NCI-H2029 treated with DMSO at 0.1 percent for 48 hours (cell line): Measurements from ENCODE around the gene ST3GAL4.
"Not testable (repeated sequence)": the region's sequence is repeated elsewhere in the genome, so short reads cannot be mapped to it uniquely, and the experiment has no call there.

Source experiments
- DNase-seq: peaks from one replicate; lab custom pipeline; 2025; lab: John Stamatoyannopoulos, UW

Gene ST3GAL4, protein sequence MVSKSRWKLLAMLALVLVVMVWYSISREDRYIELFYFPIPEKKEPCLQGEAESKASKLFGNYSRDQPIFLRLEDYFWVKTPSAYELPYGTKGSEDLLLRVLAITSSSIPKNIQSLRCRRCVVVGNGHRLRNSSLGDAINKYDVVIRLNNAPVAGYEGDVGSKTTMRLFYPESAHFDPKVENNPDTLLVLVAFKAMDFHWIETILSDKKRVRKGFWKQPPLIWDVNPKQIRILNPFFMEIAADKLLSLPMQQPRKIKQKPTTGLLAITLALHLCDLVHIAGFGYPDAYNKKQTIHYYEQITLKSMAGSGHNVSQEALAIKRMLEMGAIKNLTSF

DNA sequence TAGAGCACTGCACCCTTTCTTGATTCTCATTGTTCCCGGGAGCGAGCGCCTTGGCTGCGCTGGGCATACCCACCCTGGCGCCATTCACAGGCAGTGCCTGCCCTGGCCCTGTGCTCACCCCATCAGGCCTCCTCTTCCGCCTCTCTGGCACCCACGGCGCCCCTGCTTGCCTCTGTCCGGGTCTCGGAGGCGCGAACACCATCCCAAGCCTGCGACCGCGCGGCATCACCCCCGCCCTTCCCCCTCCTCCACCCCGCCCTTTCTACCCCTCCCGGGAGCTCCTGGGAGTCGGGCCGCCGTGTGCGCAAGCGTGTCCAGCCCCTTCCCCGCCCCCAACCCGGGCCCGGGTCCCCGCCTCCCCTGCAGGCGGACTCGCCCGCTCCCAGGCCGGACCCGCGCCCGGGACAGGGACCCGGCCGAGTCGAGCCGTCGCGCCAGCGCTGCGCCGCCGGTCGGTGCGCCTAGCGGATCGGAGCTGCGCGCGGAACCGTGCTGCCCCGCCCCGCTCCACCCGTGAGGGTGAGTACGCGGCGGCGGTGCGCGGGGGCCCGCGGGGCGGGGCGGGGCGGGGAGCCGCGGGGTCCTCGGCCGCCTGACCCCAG is at the start of gene ST3GAL4:
ST3GAL4 (plus strand) TSS at position 363 of the 602 bp plus-strand sequence. CDS start 50,470 bp downstream, outside the sequence.
- no peak for DNase-seq

GRCh38 chr11:126305699-126306098 is 49.8 kb upstream of the ST3GAL4 start:
- DNase-seq, result no peak

DNA sequence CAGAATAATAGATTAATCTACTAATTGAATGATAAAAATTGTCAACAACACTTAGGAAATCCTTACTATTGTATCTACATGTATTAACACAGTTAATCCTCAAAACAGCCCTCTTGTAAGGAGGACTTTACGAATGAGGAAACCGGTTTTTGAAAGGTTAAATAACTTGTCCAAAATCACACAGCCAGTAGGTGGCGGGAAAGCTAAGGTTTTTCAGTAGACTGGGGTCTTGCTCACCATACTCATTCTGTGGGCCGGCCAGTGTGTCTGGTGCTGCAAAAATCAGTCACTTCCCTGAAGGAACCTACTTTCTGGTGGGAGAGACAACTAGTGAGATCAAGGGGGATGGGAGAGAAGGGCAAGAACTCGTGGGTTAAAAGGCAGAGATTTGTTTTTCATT is 47.8 kb upstream of the ST3GAL4 start:
- DNase-seq, result no peak

DNA sequence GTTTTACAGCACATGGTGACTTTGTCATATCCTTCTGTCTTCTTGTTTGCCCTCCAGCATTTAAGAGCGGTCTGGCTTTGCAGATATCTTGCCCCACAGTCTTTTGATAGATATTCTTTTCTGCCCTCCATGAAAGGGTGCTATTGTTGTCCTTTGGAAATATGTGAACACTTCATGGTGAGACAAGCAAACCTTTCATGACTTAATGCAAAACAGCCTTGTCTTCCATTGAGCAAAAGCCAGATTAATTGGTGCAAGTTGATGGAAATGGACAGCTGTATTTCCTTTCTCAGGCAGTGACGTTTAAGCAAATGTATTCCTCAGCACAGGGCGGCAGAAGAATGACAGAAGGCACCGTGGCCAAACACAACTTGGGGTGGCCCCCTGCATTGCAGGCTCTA is 47.2 kb upstream of the ST3GAL4 start:
- DNase-seq, result no peak

- DNase-seq, result not testable (repeated sequence)
Measured at GRCh38 chr11:126308771-126309170, 46.7 kb upstream of the ST3GAL4 start.

- DNase-seq, result no peak
Measured at GRCh38 chr11:126310200-126310991, 45.1 kb upstream of the ST3GAL4 start.

GRCh38 chr11:126310992-126311310 is 44.5 kb upstream of the ST3GAL4 start:
- no peak for DNase-seq

- DNase-seq, result no peak
Measured at GRCh38 chr11:126311401-126312291, 43.8 kb upstream of the ST3GAL4 start.

DNA sequence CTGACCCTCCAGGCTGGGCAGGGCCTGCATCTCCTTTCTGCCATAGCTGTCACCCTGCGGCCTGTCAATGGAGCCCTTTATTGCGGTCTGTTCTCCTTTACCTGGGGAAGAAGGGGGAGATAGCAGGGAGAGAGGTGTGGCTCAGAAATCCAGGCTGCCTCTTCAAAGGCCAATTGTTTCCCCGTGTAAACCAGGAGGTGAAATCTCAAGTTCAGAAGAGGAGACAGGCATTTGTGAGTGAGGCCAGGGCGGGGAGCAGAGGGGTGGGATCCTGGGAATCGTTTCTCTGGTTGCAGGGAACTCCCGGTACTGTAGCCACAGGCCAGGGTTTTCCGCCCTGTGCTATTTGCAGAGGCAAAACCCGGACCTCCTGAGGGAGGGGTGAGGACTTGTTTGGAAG is 42.5 kb upstream of the ST3GAL4 start:
- no peak for DNase-seq

DNA sequence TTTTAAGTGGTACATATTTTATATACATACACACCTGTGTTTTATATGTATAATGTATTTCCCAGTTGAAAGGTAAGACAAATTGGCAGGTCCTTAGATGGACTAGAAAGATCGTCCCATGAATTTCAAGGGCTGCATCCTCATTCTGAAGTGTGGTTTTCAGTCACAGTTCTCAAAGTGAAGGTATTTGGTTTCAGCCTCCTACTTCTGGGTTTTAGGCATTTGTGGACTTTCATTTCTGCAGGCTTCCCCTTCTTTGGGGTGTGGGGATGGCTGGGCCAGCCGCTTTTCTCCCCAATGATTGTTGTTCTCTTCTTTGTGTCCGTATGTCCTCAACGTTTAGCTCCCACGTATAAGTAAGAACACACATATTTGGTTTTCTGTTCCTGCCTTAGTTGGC is 41.7 kb upstream of the ST3GAL4 start:
- no peak for DNase-seq

DNA sequence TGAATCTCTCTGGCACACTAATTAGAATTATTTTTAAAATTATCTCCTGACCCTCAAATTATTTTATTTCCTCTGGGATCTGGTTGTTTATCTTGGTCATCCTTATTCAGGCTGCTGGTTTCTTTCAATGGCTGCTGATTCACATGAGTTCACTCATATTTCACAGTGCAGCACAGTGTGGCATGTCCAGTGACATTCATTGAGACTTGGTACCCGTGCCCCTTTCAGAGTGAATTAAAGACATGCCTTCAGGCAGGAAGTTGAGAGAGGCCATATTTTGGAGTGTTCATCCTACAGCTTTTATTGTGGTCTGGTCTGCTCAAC is 38.1 kb upstream of the ST3GAL4 start:
- no peak for DNase-seq

GRCh38 chr11:126317756-126318573 is 37.5 kb upstream of the ST3GAL4 start:
- DNase-seq, result no peak

DNA sequence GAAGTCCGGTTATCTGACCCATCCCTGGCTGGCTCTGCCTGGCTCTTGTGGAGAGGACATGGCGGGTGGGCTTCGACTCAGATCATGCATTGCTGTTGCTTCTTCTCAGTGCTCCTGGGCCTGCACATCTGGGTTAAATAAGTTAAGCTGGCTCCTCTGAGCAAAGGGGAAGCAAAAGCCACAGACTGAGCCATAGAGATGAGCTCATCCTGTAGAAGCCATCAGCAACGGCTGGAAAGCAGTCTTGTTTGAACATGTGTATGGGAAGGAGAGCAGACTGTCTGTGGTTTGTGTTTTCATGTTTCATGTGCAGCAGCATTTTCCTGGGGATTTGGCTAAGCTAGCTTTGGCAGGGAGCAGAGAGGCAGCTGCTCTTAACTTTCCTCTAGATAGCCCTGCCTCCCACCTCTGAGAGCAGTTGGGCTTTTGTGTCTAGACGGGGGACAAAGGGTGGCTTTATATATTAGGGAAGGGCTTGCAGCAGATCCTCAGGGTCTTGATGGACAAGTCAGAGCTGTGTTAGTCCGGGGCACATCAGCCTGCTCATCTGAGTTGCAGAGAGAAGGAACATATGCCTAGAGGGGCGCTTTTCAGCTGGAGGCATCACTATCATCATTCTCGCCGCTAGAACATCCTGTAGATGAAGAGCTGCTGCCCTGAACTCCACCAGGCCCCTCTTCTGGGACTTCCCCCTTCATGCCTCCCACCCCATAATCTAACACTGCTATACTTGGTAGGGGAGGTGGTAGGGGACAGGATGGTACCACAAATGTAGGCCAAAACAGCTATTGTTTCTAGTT is 36.7 kb upstream of the ST3GAL4 start:
- DNase-seq, result no peak

DNA sequence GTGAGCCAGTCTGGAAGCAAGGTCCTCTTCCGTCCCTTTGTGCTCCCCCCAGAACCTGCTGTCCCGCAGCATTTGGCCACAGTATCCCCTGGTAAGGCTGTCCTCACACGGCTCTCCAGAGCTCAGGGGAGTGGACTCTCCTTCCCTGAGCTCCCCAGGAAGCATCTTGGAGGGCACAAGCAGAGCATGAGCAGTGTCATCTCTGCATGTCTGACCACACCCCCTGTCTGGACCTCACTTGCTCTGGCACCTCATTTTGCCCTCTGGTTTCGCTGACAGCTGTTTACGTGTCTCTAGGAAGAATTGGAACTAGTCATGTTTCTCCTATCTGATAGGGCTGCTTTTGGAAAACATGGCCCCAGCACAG is 36.1 kb upstream of the ST3GAL4 start:
- no peak for DNase-seq

DNA sequence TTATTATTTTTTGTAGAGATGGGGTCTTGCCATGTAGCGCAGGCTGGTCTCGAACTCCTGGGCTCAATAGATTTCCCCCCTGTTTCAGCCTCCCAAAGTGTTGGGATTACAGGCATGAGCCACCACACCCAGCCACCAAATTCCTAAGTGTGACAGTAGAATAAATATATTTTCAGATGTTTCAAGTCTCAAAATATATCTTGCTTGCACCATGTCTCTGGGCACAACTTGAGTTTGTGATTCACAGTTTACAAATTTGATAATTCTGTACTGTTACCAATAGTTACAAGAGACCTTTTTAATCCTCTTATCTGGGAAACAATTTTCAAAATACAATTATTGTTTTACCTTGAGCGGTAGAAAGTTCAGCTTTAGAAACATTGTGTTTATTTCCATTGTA is 32.5 kb upstream of the ST3GAL4 start:
- no peak for DNase-seq

DNA sequence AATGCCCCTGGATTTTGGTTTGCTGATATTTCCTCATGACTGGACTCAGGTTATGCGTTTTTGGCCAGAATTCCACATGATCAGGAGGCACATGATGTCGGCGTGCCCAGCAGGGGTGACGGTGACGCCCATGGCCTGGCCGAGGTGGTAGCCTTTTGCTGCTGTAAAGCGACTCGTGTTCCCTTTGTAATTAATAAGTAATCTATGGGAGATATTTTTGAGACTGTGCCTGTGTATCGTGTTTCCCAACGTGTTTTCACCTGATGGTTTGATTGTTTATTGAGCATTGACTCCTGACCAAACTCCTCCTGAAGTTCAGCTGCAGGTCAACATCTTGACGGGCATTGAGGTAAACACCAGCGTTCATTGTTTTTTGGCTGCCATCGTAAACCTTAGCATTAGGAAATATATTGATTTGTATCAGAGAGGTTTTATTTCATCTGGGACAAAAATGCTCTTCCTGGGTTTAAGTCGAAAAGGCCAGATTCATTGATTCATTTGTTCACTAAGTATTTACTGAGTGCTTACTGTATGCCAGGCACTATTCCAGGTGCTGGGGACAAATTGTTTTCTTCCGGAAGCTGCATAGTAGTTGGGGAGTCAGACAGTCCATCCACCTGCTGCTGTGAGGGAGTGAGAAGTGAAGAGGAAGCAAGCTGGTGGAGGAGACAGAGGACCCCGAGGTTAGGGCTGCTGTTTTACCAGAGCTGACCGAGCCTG is 28.0 kb upstream of the ST3GAL4 start:
- DNase-seq, result no peak

- DNase-seq, result no peak
Measured at GRCh38 chr11:126328001-126328390, 27.5 kb upstream of the ST3GAL4 start.

GRCh38 chr11:126328444-126328843 is 27.0 kb upstream of the ST3GAL4 start:
- DNase-seq, result no peak

GRCh38 chr11:126328938-126329643 is 26.4 kb upstream of the ST3GAL4 start:
- DNase-seq, result no peak
